Fibroblast of villous mesenchyme (primary cell): ENCODE data around the gene SERPIND1. TPM values are rescaled to one million over a fixed set of nuclear protein-coding genes. Genes with fewer than 3 reads are reported as not detected.
A peak's percentile ranks its signal among the peaks of the same experiment; 100 is the strongest.
"Not testable (repeated sequence)": the region's sequence is repeated elsewhere in the genome, so short reads cannot be mapped to it uniquely, and the experiment has no call there.

Experiments used
- DNase-seq: peaks from one replicate; pipeline ENCODE4 v3.0.0-alpha.2; 2010; ENCODE audit warnings: low read depth
- H3K4me3 ChIP-seq: 2 replicates; pipeline ENCODE4 v1.5.1; 2011; ENCODE audit warnings: low read depth, mild to moderate bottlenecking, low read length
- total RNA-seq: library from RNA; depleted of rRNA; stranded (reverse); fragments of >200 nt; gene quantifications from 2 replicates; pipeline ENCODE4 v1.2.3, GENCODE V29; 2012
- TF ChIP-seq, protein P1 (sequence below): IDR thresholded peaks from 2 replicates; pipeline ENCODE4 v1.5.1; 2012; ENCODE audit warnings: low read depth, mild to moderate bottlenecking, low read length; ENCODE audit not compliant: insufficient read depth

Gene SERPIND1
- total RNA-seq, 1 donor: under 0.01 TPM

DNA sequence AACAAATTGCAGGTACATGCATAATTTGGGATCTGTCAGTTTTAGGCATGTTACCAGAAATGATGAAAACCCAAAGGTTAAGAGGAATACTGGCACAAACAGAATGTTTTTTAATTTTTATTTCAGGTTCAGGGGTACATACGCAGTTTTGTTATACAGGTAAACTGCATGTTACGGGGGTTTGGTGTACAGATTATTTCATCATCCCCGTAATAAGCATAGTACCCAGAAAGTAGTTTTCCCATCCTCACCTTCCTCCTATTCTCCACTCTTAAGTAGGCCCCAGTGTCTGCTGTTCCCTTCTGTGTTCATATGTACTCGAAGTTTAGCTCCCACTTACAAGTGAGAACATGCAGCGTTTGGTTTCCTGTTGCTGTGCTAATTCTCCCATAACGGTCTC is 51.7 kb downstream of the SERPIND1 start:
- TF ChIP-seq, protein P1, sequence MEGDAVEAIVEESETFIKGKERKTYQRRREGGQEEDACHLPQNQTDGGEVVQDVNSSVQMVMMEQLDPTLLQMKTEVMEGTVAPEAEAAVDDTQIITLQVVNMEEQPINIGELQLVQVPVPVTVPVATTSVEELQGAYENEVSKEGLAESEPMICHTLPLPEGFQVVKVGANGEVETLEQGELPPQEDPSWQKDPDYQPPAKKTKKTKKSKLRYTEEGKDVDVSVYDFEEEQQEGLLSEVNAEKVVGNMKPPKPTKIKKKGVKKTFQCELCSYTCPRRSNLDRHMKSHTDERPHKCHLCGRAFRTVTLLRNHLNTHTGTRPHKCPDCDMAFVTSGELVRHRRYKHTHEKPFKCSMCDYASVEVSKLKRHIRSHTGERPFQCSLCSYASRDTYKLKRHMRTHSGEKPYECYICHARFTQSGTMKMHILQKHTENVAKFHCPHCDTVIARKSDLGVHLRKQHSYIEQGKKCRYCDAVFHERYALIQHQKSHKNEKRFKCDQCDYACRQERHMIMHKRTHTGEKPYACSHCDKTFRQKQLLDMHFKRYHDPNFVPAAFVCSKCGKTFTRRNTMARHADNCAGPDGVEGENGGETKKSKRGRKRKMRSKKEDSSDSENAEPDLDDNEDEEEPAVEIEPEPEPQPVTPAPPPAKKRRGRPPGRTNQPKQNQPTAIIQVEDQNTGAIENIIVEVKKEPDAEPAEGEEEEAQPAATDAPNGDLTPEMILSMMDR: no peak
- H3K4me3 ChIP-seq: no peak overlapping the region
- DNase-seq: no peak

DNA sequence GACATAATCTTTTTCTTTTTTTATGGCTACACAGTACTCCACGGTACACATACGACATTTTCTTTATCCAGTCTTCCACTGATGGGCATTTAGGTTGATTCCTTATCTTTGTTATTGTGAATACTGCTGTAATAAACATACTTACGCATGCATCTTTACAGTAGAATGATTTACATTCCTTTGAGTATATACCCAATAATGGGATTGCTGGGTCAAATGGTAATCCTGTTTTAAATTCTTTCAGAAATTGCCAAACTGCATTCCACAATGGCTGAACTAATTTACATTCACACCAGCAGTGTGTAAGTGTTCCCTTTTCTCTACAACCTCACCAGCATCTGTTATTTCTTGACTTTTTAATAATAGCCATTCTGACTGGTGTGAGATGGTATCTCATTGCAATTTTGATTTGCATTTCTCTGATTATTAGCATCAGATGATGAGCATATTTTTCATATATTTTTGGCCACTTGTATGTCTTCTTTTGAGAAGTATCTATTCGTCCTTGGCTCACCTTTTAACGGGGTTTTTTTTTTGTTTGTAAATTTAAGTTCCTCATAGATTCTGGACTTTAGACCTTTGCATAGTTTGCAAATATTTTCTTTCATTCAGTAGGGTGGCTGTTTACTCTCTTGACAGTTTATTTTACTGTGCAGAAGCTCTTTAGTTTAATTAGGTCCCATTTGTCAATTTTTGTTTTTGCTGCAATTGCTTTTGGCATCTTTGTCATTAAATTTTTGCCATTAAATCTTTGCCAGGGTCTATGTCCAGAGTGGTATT is 52.6 kb downstream of the SERPIND1 start:
- DNase-seq: peak; percentile 66

DNA sequence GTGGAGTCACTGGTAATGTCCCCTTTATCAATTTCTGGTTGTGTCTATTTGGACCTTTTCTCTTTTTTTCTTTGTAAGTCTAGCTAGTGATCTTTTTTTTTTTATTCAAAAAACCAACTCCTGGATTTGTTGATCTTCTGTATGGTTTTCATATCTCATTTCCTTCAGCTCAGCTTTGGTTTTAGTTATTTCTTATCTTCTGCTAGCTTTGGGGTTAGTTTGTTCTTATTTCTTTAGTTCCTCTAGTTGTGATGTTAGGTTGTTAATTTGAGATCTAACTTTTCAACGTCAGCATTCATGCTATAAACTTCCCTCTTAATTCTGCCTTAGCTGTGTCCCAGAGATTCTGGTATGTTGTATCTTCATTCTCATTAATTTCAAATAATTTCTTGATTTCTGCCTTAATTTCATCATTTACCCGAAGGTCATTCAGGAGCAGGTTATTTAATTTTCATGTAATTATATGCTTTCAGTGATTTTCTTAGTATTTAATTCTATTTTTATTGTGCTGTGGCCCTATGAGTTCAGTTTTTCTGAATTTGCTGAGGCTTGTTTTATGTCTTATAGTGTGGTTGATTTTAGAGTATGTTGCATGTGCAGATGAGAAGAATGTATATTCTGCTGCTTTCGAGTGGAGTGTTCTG is 55.7 kb downstream of the SERPIND1 start:
- H3K4me3 ChIP-seq: no peak overlapping the region
- no peak for DNase-seq
- TF ChIP-seq, protein P1: no peak

More for the DNA sequence above, 52.6 kb downstream of the SERPIND1 start:
- H3K4me3 ChIP-seq: not testable (repeated sequence)

DNA sequence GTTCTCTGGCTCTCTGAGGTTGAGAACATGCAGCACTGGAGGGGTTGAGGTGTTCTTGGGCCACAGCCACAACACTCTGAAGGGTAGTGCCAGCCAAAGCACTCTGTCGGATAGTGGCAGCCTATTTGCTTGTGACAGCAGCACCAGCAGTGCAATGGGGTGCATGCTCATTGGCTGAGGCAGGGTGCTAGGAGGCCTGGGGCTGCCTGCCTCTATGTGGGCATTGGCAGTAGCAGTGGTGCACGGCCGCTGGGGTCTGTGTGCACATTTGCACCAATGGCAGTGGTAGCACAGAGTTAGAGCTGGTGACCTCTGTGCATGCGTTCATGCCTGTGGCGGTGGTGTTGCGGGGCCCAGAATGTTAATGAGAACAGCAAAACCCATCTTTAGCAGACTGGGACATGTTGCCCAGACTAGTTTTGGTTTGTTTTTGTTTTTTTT is 59.3 kb downstream of the SERPIND1 start:
- no peak overlapping the region for H3K4me3 ChIP-seq
- TF ChIP-seq, protein P1: no peak

DNA sequence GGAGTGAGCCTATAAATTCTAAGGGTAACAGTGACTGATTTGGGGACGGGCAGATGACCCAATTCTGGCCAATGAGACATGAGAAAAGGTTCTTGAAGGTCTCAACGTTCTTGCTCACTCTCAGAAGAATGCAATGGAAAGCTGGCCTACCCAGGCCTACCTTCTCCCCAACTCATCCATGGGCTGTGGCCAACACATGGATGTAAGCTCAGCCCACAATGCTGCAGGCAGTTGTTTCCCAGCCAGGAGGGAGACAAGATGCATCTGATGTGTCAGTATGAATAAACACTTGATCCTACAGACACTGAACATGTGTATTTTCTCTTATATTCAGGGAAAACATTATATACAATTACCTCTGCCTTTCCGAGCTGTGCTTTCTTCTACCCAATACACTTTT is 60.3 kb downstream of the SERPIND1 start:
- TF ChIP-seq, protein P1: no peak
- DNase-seq: no peak
- H3K4me3 ChIP-seq: no peak overlapping the region

More for the DNA sequence above, 59.3 kb downstream of the SERPIND1 start:
- no peak for DNase-seq

DNA sequence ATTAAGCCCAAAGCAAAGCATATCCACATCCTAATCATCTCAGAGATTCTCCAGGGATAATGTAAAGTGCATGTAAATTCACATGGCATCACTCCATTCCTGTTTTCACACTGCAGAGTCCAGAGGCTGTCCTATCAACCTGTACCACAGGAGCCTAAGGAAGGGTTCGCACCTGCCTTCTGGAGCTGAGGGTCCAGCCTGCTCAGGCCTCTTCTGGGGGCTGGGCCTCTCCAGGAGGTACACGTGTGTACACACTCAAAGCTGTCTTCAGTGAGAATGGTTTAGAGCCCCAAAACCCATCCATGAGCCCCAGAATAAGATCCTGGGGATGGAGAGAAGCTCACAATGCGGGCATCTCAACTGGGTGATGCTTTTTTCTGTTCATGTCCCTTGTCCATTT is 60.8 kb downstream of the SERPIND1 start:
- TF ChIP-seq, protein P1: no peak
- no peak for DNase-seq
- H3K4me3 ChIP-seq: no peak overlapping the region

Other genes starting within 250 kb of the SERPIND1 start
- gene PI4KA, start 84.7 kb downstream of the SERPIND1 start, total RNA-seq: 65.7 and 73.4 TPM in 2 replicates
- gene SNAP29, start 84.9 kb downstream of the SERPIND1 start, total RNA-seq: 13.2 and 14.7 TPM in 2 replicates
- gene CRKL, start 143.3 kb downstream of the SERPIND1 start, total RNA-seq: 40.3 and 57.4 TPM in 2 replicates
- gene AIFM3, start 193.1 kb downstream of the SERPIND1 start, total RNA-seq: 0.32 and 0.43 TPM in 2 replicates
- 55.1 and 60.9 TPM in 2 replicates for gene LZTR1, start 208.2 kb downstream of the SERPIND1 start, total RNA-seq
- 21.6 and 22.9 TPM in 2 replicates for gene THAP7, start 228.0 kb downstream of the SERPIND1 start, total RNA-seq
- gene P2RX6, start 241.1 kb downstream of the SERPIND1 start, total RNA-seq: 1.3 and 3.5 TPM in 2 replicates